A549 (cell line): Measurements from ENCODE around the gene CDC37L1. TPM values are rescaled to one million over a fixed set of nuclear protein-coding genes. Genes with fewer than 3 reads are reported as not detected.

Source experiments
- ATAC-seq, 2 experiments: fragments of 200-7000 bp in 1 of 2; fragments of >200 bp in 1 of 2; cut with Nextera tagmentation in 1 of 2; cut with Tn5 transposase in 1 of 2; 3 replicates each; pipeline versions ENCODE4 v1.8.0 to v1.9.1; 2018 to 2020; ENCODE audit warnings: mild to moderate bottlenecking in 1 of 2, moderate library complexity in 1 of 2
- CTCF ChIA-PET: fragments of 300-600 bp; sonication (Branson Sonifier 250); formaldehyde crosslinking; extraction: SDS; loops from one replicate; lab custom pipeline; 2021; ENCODE audit warnings: antibody characterized with exemption, inconsistent platforms; lab: Yijun Ruan, JAX
- POLR2A ChIA-PET: fragments of 350-600 bp; formaldehyde crosslinking; extraction: SDS; loops from one replicate; lab custom pipeline; 2021; ENCODE audit warnings: antibody characterized with exemption, inconsistent platforms; lab: Yijun Ruan, JAX
- DNase-seq, 2 experiments: peaks; one replicate each; pipeline versions ENCODE4 v3.0.0 to v3.0.0-alpha.2; 2011 to 2016; ENCODE audit warnings: low read depth in 1 of 2, low spot score in 1 of 2
- FAIRE-seq: peaks from 2 replicates; lab custom pipeline; 2011; peaks lifted over from hg19 to GRCh38; lab: Jason Lieb, UNC
- H3K27ac ChIP-seq, 2 experiments: fragments of >200 bp; sonication (Bioruptor Twin); formaldehyde crosslinking; 3 replicates each; pipeline ENCODE4 v1.5.1; 2016 to 2017
- H3K4me1 ChIP-seq: fragments of >200 bp; sonication (Bioruptor Twin); formaldehyde crosslinking; 3 replicates; pipeline ENCODE4 v1.6.1; 2016
- H3K4me2 ChIP-seq: fragments of >200 bp; sonication (Bioruptor Twin); formaldehyde crosslinking; 3 replicates; pipeline ENCODE4 v1.6.1; 2016
- H3K4me3 ChIP-seq: fragments of >200 bp; sonication (Bioruptor Twin); formaldehyde crosslinking; 3 replicates; pipeline ENCODE4 v1.5.1; 2016
- H3K9me3 ChIP-seq: fragments of >200 bp; sonication (Bioruptor Twin); formaldehyde crosslinking; 3 replicates; pipeline ENCODE4 v1.6.1; 2016
- BHLHE40 ChIP-seq: IDR thresholded peaks from 2 replicates; pipeline ENCODE4 v1.6.1; 2012; ENCODE audit warnings: low read depth, low read length, inconsistent platforms
- CBX8 ChIP-seq: fragments of 200-600 bp; sonication (generic); IDR thresholded peaks from 2 replicates; pipeline ENCODE4 v1.6.1; 2016
- CHD4 ChIP-seq: fragments of 200-600 bp; sonication (generic); IDR thresholded peaks from 2 replicates; pipeline ENCODE4 v1.6.1; 2016; ENCODE audit warnings: antibody characterized with exemption, mild to moderate bottlenecking, borderline replicate concordance
- CTCF ChIP-seq: fragments of >200 bp; sonication (Bioruptor Twin); formaldehyde crosslinking; IDR thresholded peaks from 3 replicates; pipeline ENCODE4 v1.5.1; 2016
- EHF ChIP-seq: fragments of 250-450 bp; sonication (Bioruptor Pico); IDR thresholded peaks from 2 replicates; pipeline ENCODE4 v1.5.0; 2020; ENCODE audit warnings: mild to moderate bottlenecking
- EHMT2 ChIP-seq: fragments of 200-600 bp; sonication (generic); IDR thresholded peaks from 2 replicates; pipeline ENCODE4 v1.6.1; 2016; ENCODE audit warnings: antibody characterized with exemption, low read depth, mild to moderate bottlenecking, moderate library complexity
- EP300 ChIP-seq, 2 experiments: fragments of >200 bp; sonication (Bioruptor Twin); formaldehyde crosslinking; IDR thresholded peaks; 2 replicates in 1 of 2; 3 replicates in 1 of 2; pipeline ENCODE4 v1.6.1; 2016 to 2017
- FOSL2 ChIP-seq, 2 experiments: fragments of 450-650 bp in 1 of 2; fragments of >200 bp in 1 of 2; sonication (Bioruptor Twin) in 1 of 2; formaldehyde crosslinking; IDR thresholded peaks; 2 replicates each; pipeline versions ENCODE4 v1.5.0 to v1.6.1; 2016 to 2020; ENCODE audit warnings: mild to moderate bottlenecking in 1 of 2, moderate library complexity in 1 of 2
- FOXS1 ChIP-seq: fragments of 250-450 bp; sonication (Bioruptor Pico); IDR thresholded peaks from 2 replicates; pipeline ENCODE4 v1.5.0; 2020; ENCODE audit warnings: mild to moderate bottlenecking, moderate library complexity
- GATA3 ChIP-seq: IDR thresholded peaks from 2 replicates; pipeline ENCODE4 v1.6.1; 2012; ENCODE audit warnings: borderline replicate concordance
- HDAC2 ChIP-seq: fragments of 200-600 bp; sonication (generic); IDR thresholded peaks from 2 replicates; pipeline ENCODE4 v1.6.1; 2016
- HES2 ChIP-seq: fragments of >200 bp; sonication (Bioruptor Twin); formaldehyde crosslinking; IDR thresholded peaks from 2 replicates; pipeline ENCODE4 v1.6.1; 2016
- HEYL ChIP-seq: fragments of 250-450 bp; sonication (Bioruptor Pico); IDR thresholded peaks from 2 replicates; pipeline ENCODE4 v1.8.0; 2021; ENCODE audit warnings: mild to moderate bottlenecking, moderate library complexity
- HOXB5 ChIP-seq: fragments of 250-450 bp; sonication (Bioruptor Pico); IDR thresholded peaks from 2 replicates; pipeline ENCODE4 v1.5.0; 2020; ENCODE audit warnings: mild to moderate bottlenecking, moderate library complexity
- MAX ChIP-seq: IDR thresholded peaks from 2 replicates; pipeline ENCODE4 v1.6.1; 2012
- MAZ ChIP-seq: fragments of 150-350 bp; IDR thresholded peaks from 2 replicates; pipeline ENCODE4 v1.6.1; 2014; ENCODE audit warnings: antibody characterized with exemption, low read depth, low read length, borderline replicate concordance
- PBX3 ChIP-seq: IDR thresholded peaks from 2 replicates; pipeline ENCODE4 v1.6.1; 2012
- POLR2A ChIP-seq: IDR thresholded peaks from 2 replicates; pipeline ENCODE4 v1.6.1; 2012; ENCODE audit warnings: mild to moderate bottlenecking, low read length
- RARB ChIP-seq: fragments of 250-450 bp; sonication (Bioruptor Pico); IDR thresholded peaks from 2 replicates; pipeline ENCODE4 v1.8.0; 2021; ENCODE audit warnings: mild to moderate bottlenecking, moderate library complexity
- REST ChIP-seq: fragments of 200-600 bp; sonication (generic); IDR thresholded peaks from 2 replicates; pipeline ENCODE4 v1.6.1; 2016; ENCODE audit warnings: antibody characterized with exemption, mild to moderate bottlenecking, moderate library complexity
- RFX5 ChIP-seq: fragments of 450-650 bp; IDR thresholded peaks from 2 replicates; pipeline ENCODE4 v1.7.1; 2014; ENCODE audit warnings: antibody characterized with exemption, mild to moderate bottlenecking, moderate library complexity
- SMC3 ChIP-seq: fragments of >200 bp; sonication (Bioruptor Twin); formaldehyde crosslinking; IDR thresholded peaks from 3 replicates; pipeline ENCODE4 v1.6.1; 2018; ENCODE audit warnings: inconsistent platforms
- SREBF2 ChIP-seq: fragments of 450-650 bp; IDR thresholded peaks from 2 replicates; pipeline ENCODE4 v1.6.1; 2014; ENCODE audit warnings: mild to moderate bottlenecking, moderate library complexity
- USF2 ChIP-seq: fragments of 450-650 bp; IDR thresholded peaks from 2 replicates; pipeline ENCODE4 v1.6.1; 2014; ENCODE audit warnings: antibody characterized with exemption
- WGBS: methylation state at CpG from one replicate; pipeline ENCODE4 v1.1.6; 2017; ENCODE audit errors: missing lambda C conversion rate; 5-methylcytosine and 5-hydroxymethylcytosine counted together
- polyA plus RNA-seq, 4 experiments: library from polyadenylated mRNA; depleted of rRNA in 3 of 4; stranded (reverse); fragments of >200 nt; fragmentation: RNase III in 1 of 4; extraction: RNeasy Plus Mini Kit Qiagen cat#74134 plus additional on column Dnase treatment in 1 of 4; gene quantifications; 2 replicates in 3 of 4; 3 replicates in 1 of 4; pipeline ENCODE4 v1.2.3, GENCODE V29; 2011 to 2017
- TF ChIP-seq, protein P1 (sequence below): fragments of 150-350 bp; IDR thresholded peaks from 2 replicates; pipeline ENCODE4 v1.6.1; 2014; ENCODE audit warnings: low read depth, mild to moderate bottlenecking, low read length

CDC37L1 gene
- polyA plus RNA-seq, 2 of the 4 experiments (the other 2 are of a cell fraction) = 9.5 to 16.2 TPM

GRCh38 chr9:4667681-4668080, 11.7 kb upstream of the CDC37L1 start:
- Histone ChIP-seq H3K27ac (no peak overlapping the region), H3K4me1 (peaks cover 30% of the 10 kb centered on the region), H3K4me3 (no peak overlapping the region), H3K4me2 (no peak overlapping the region), H3K9me3 (no peaks in the 10 kb centered on the region)
- no peak for TF ChIP-seq HES2
- TF ChIP-seq MAZ = no peak
- TF ChIP-seq BHLHE40 = no peak
- TF ChIP-seq FOSL2 (IDR thresholded peaks at IDR 0.05) = no peak
- no peak for TF ChIP-seq FOSL2 (CRISPR knock-in tag; IDR thresholded peaks at IDR 0.05)
- no peak for TF ChIP-seq CHD4
- TF ChIP-seq SREBF2 = no peak
- no peak for TF ChIP-seq EP300 (IDR thresholded peaks at IDR 0.05)
- TF ChIP-seq RARB (CRISPR knock-in tag) = no peak
- TF ChIP-seq GATA3 = no peak
- no peak for TF ChIP-seq HDAC2
- no peak for TF ChIP-seq SMC3
- TF ChIP-seq EHMT2 = no peak
- no peak for TF ChIP-seq CTCF
- TF ChIP-seq USF2 = no peak
- TF ChIP-seq, protein P1, sequence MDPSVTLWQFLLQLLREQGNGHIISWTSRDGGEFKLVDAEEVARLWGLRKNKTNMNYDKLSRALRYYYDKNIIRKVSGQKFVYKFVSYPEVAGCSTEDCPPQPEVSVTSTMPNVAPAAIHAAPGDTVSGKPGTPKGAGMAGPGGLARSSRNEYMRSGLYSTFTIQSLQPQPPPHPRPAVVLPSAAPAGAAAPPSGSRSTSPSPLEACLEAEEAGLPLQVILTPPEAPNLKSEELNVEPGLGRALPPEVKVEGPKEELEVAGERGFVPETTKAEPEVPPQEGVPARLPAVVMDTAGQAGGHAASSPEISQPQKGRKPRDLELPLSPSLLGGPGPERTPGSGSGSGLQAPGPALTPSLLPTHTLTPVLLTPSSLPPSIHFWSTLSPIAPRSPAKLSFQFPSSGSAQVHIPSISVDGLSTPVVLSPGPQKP = no peak
- TF ChIP-seq EHF (CRISPR knock-in tag) = no peak
- TF ChIP-seq HOXB5 (CRISPR knock-in tag) = no peak
- no peak for TF ChIP-seq RFX5
- WGBS = 96% methylated on average over 1 of the region's 1 CpG
- ATAC-seq = no peak
- ChIA-PET POLR2A (no interaction called here), CTCF (interaction anchor here (0.5 to 0.8 kb wide), 2 partner anchors 23 to 198 kb away, joined by 3 read pairs; no protein-coding TSS in a partner anchor)
- DNase-seq = no peak
- no peak for FAIRE-seq

- no peak overlapping the region for H3K4me2 ChIP-seq
- no peak for TF ChIP-seq CTCF
- TF ChIP-seq PBX3 = no peak
- TF ChIP-seq FOXS1 (CRISPR knock-in tag) = no peak
- no peak for TF ChIP-seq HEYL (CRISPR knock-in tag)
- no peak for TF ChIP-seq MAX
- TF ChIP-seq POLR2A = no peak
- TF ChIP-seq EP300 (IDR thresholded peaks at IDR 0.05) = no peak
- TF ChIP-seq REST = no peak
- no peak for TF ChIP-seq CBX8
- TF ChIP-seq EHMT2 = no peak
- no peak for TF ChIP-seq SREBF2
- TF ChIP-seq, all 56 proteins: peak for 0
- ChIA-PET CTCF (no interaction called here), POLR2A (no interaction called here)
- no peak for FAIRE-seq
- no peak overlapping the region for H3K4me3 ChIP-seq
- H3K4me1 ChIP-seq = peaks cover 21% of the 10 kb centered on the region
- H3K9me3 ChIP-seq = no peaks in the 10 kb centered on the region
- ATAC-seq = no peak
- H3K27ac ChIP-seq = no peak overlapping the region
- 58% methylated on average over 2 of the region's 2 CpGs for WGBS
- DNase-seq = no peak
Measured at GRCh38 chr9:4668604-4669003, 10.8 kb upstream of the CDC37L1 start.
